Measurements from ENCODE around the gene RTF1.
"Not testable (repeated sequence)": the region's sequence is repeated elsewhere in the genome, so short reads cannot be mapped to it uniquely, and the experiment has no call there.

Gene RTF1

GRCh38 chr15:41462084-41462795 is 45.3 kb downstream of the RTF1 start:
- DNase-seq (ENCODE audit: low spot score in 2 of 2), result no peak
- Mint-ChIP-seq H3K9me3 (no peaks in the 10 kb centered on the region), H3K27me3 (no peaks in the 10 kb centered on the region), H3K36me3 (ENCODE audit: insufficient read depth) (peaks cover 49% of the 10 kb centered on the region), H3K4me1 (peaks cover 5% of the 10 kb centered on the region), H3K4me3 (no peak overlapping the region), H3K27ac (ENCODE audit: low read depth) (no peak overlapping the region)
- ATAC-seq (replicated peaks; ENCODE audit: extremely low read depth, poor library complexity, severe bottlenecking), result no peak

GRCh38 chr15:41464889-41465580 is 48.1 kb downstream of the RTF1 start:
- no peaks in the 10 kb centered on the region for H3K27me3 Mint-ChIP-seq
- H3K9me3 Mint-ChIP-seq, result no peaks in the 10 kb centered on the region
- H3K27ac Mint-ChIP-seq (ENCODE audit: low read depth), result peak overlapping the region; percentile 54
- no peak for ATAC-seq (replicated peaks; ENCODE audit: extremely low read depth, poor library complexity, severe bottlenecking)
- no peak for DNase-seq (ENCODE audit: low spot score in 2 of 2)
- no peak overlapping the region for H3K4me3 Mint-ChIP-seq
- peaks cover 5% of the 10 kb centered on the region for H3K4me1 Mint-ChIP-seq
- H3K36me3 Mint-ChIP-seq (ENCODE audit: insufficient read depth), result peaks cover 54% of the 10 kb centered on the region

GRCh38 chr15:41465822-41466421 is 49.0 kb downstream of the RTF1 start:
- peaks cover 5% of the 10 kb centered on the region for H3K4me1 Mint-ChIP-seq
- no peaks in the 10 kb centered on the region for H3K27me3 Mint-ChIP-seq
- ATAC-seq (replicated peaks; ENCODE audit: extremely low read depth, poor library complexity, severe bottlenecking) (no peak), DNase-seq (ENCODE audit: low spot score in 2 of 2) (no peak)
- H3K4me3 Mint-ChIP-seq, result no peak overlapping the region
- no peak overlapping the region for H3K27ac Mint-ChIP-seq (ENCODE audit: low read depth)
- H3K36me3 Mint-ChIP-seq (ENCODE audit: insufficient read depth), result peaks cover 54% of the 10 kb centered on the region
- H3K9me3 Mint-ChIP-seq, result no peaks in the 10 kb centered on the region

GRCh38 chr15:41466711-41467110 is 49.8 kb downstream of the RTF1 start:
- Mint-ChIP-seq H3K4me3 (no peak overlapping the region), H3K36me3 (ENCODE audit: insufficient read depth) (peaks cover 58% of the 10 kb centered on the region), H3K27me3 (no peaks in the 10 kb centered on the region), H3K27ac (ENCODE audit: low read depth) (no peak overlapping the region), H3K9me3 (no peaks in the 10 kb centered on the region), H3K4me1 (peaks cover 5% of the 10 kb centered on the region)
- ATAC-seq (replicated peaks; ENCODE audit: extremely low read depth, poor library complexity, severe bottlenecking), result no peak
- no peak for DNase-seq (ENCODE audit: low spot score in 2 of 2)

GRCh38 chr15:41469644-41470043 is 52.7 kb downstream of the RTF1 start:
- peaks cover 65% of the 10 kb centered on the region for H3K36me3 Mint-ChIP-seq (ENCODE audit: insufficient read depth)
- H3K4me1 Mint-ChIP-seq; H3K4me3 Mint-ChIP-seq; H3K27ac Mint-ChIP-seq (ENCODE audit: low read depth); H3K9me3 Mint-ChIP-seq; H3K27me3 Mint-ChIP-seq; ATAC-seq (replicated peaks; ENCODE audit: extremely low read depth, poor library complexity, severe bottlenecking); DNase-seq (ENCODE audit: low spot score in 2 of 2): not testable (repeated sequence)

GRCh38 chr15:41473418-41473817 is 56.5 kb downstream of the RTF1 start:
- Mint-ChIP-seq H3K27me3 (no peaks in the 10 kb centered on the region), H3K4me1 (no peaks in the 10 kb centered on the region), H3K27ac (ENCODE audit: low read depth) (no peak overlapping the region), H3K4me3 (no peak overlapping the region), H3K9me3 (no peaks in the 10 kb centered on the region), H3K36me3 (ENCODE audit: insufficient read depth) (peaks cover 66% of the 10 kb centered on the region)
- ATAC-seq (replicated peaks; ENCODE audit: extremely low read depth, poor library complexity, severe bottlenecking), result no peak
- DNase-seq (ENCODE audit: low spot score in 2 of 2), result no peak

- Mint-ChIP-seq H3K36me3 (ENCODE audit: insufficient read depth) (peaks cover 67% of the 10 kb centered on the region), H3K27ac (ENCODE audit: low read depth) (no peak overlapping the region), H3K4me3 (no peak overlapping the region), H3K9me3 (no peaks in the 10 kb centered on the region), H3K4me1 (no peaks in the 10 kb centered on the region), H3K27me3 (no peaks in the 10 kb centered on the region)
- DNase-seq (ENCODE audit: low spot score in 2 of 2), result no peak
- no peak for ATAC-seq (replicated peaks; ENCODE audit: extremely low read depth, poor library complexity, severe bottlenecking)
Measured at GRCh38 chr15:41474436-41474835, 57.5 kb downstream of the RTF1 start.

- Mint-ChIP-seq H3K9me3 (no peaks in the 10 kb centered on the region), H3K4me3 (no peak overlapping the region), H3K27me3 (no peaks in the 10 kb centered on the region), H3K4me1 (no peaks in the 10 kb centered on the region), H3K27ac (ENCODE audit: low read depth) (no peak overlapping the region), H3K36me3 (ENCODE audit: insufficient read depth) (peaks cover 62% of the 10 kb centered on the region)
- ATAC-seq (replicated peaks; ENCODE audit: extremely low read depth, poor library complexity, severe bottlenecking) (no peak), DNase-seq (ENCODE audit: low spot score in 2 of 2) (no peak)
Measured at GRCh38 chr15:41474941-41475340, 58.0 kb downstream of the RTF1 start.

GRCh38 chr15:41476416-41477048 is 59.6 kb downstream of the RTF1 start:
- DNase-seq (ENCODE audit: low spot score in 2 of 2) (no peak), ATAC-seq (replicated peaks; ENCODE audit: extremely low read depth, poor library complexity, severe bottlenecking) (no peak)
- Mint-ChIP-seq H3K27me3 (no peaks in the 10 kb centered on the region), H3K4me3 (no peak overlapping the region), H3K27ac (ENCODE audit: low read depth) (no peak overlapping the region), H3K36me3 (ENCODE audit: insufficient read depth) (peaks cover 64% of the 10 kb centered on the region), H3K4me1 (no peaks in the 10 kb centered on the region), H3K9me3 (no peaks in the 10 kb centered on the region)

- no peak for ATAC-seq (replicated peaks; ENCODE audit: extremely low read depth, poor library complexity, severe bottlenecking)
- Mint-ChIP-seq H3K4me1 (peaks cover 24% of the 10 kb centered on the region), H3K36me3 (ENCODE audit: insufficient read depth) (peaks cover 35% of the 10 kb centered on the region), H3K27ac (ENCODE audit: low read depth) (peak overlapping the region; percentile 41), H3K4me3 (no peak overlapping the region), H3K9me3 (no peaks in the 10 kb centered on the region), H3K27me3 (no peaks in the 10 kb centered on the region)
- DNase-seq (ENCODE audit: low spot score in 2 of 2), result no peak
Measured at GRCh38 chr15:41480396-41481140, 63.7 kb downstream of the RTF1 start.

GRCh38 chr15:41482110-41482877 is 65.4 kb downstream of the RTF1 start:
- Mint-ChIP-seq H3K27ac (ENCODE audit: low read depth) (peak overlapping the region; percentile 10), H3K36me3 (ENCODE audit: insufficient read depth) (peaks cover 27% of the 10 kb centered on the region), H3K27me3 (no peaks in the 10 kb centered on the region), H3K4me3 (no peak overlapping the region), H3K4me1 (peaks cover 24% of the 10 kb centered on the region), H3K9me3 (no peaks in the 10 kb centered on the region)
- DNase-seq (ENCODE audit: low spot score in 2 of 2) (no peak), ATAC-seq (replicated peaks; ENCODE audit: extremely low read depth, poor library complexity, severe bottlenecking) (no peak)

GRCh38 chr15:41483115-41483514 is 66.2 kb downstream of the RTF1 start:
- Mint-ChIP-seq H3K9me3 (no peaks in the 10 kb centered on the region), H3K27ac (ENCODE audit: low read depth) (peak overlapping the region; percentile 65), H3K27me3 (no peaks in the 10 kb centered on the region), H3K4me1 (peaks cover 30% of the 10 kb centered on the region), H3K4me3 (peak overlapping the region; percentile 65), H3K36me3 (ENCODE audit: insufficient read depth) (peaks cover 27% of the 10 kb centered on the region)
- DNase-seq (ENCODE audit: low spot score in 2 of 2), result no peak
- ATAC-seq (replicated peaks; ENCODE audit: extremely low read depth, poor library complexity, severe bottlenecking), result peak; percentile 85
